ENCODE results near the gene FAM110C.
"Not testable (repeated sequence)": the region's sequence is repeated elsewhere in the genome, so short reads cannot be mapped to it uniquely, and the experiment has no call there.

Gene FAM110C

GRCh38 chr2:46471-47345 is at the start of gene FAM110C:
Gene FAM110C (minus strand): TSS chr2:46505. CDS start chr2:46385, 120 bp downstream.
- no peak for DNase-seq

- no peak for DNase-seq
Observed at GRCh38 chr2:92326-92725, 46.0 kb upstream of the FAM110C start.

GRCh38 chr2:90645-91312 is 44.5 kb upstream of the FAM110C start:
- no peak for DNase-seq

DNA sequence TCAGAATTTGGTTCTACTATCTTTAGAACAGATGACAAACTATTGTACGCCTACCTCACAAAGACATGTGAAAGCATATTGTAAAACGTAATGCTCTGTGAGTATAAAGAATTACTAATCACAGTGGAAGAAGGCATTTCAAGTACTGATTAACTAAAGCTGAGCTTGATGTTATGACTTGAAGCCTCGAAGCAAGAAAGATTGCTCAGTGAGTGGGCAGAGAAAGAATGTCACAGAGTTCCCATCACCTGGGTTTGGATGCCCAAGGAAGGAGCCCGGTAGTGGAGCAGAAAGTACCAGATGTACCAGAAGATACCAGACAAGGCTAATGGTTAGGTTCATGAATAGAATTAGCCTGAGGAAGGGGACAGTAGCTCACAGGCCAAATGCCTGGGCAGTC is 39.5 kb upstream of the FAM110C start:
- DNase-seq: no peak

- DNase-seq: no peak
Observed at GRCh38 chr2:84121-84520, 37.8 kb upstream of the FAM110C start.

- no peak for DNase-seq
Observed at GRCh38 chr2:80971-81736, 34.8 kb upstream of the FAM110C start.

- no peak for DNase-seq
Observed at GRCh38 chr2:80378-80777, 34.1 kb upstream of the FAM110C start.

DNA sequence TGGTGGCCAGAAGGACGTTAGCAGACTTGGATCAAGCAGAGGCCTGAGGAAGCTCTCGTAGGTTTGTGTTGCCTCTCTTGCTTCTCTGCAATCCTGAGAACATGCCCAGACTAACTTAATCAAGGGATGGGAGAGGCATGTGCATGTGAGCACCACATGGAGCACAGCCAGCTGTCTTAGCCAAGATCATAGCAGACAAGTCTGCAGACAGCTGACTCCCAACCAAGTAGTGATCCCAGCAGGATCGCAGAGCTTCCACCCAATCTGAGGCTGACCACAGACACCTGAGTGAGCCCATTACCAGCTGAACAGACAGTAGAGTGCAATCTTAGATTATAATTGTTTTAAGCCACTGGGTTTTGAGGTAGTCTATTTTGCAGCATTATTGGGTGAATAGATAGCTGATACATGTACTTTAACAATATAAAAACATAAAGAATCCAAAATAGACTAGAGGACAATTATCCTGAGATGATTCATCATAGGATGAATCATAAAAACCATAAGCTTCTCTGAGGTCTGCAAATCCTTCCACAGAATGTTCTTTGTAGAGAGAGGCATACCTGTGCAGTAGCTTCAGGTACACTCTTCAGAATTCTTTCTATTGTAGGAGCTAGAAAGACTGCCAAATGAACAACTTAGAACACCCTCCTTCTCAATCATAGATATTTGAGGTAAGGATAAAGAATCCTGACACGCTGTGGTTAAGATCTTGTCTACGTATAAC is 25.2 kb upstream of the FAM110C start:
- no peak for DNase-seq

- DNase-seq: no peak
Observed at GRCh38 chr2:69366-70344, 23.4 kb upstream of the FAM110C start.

DNA sequence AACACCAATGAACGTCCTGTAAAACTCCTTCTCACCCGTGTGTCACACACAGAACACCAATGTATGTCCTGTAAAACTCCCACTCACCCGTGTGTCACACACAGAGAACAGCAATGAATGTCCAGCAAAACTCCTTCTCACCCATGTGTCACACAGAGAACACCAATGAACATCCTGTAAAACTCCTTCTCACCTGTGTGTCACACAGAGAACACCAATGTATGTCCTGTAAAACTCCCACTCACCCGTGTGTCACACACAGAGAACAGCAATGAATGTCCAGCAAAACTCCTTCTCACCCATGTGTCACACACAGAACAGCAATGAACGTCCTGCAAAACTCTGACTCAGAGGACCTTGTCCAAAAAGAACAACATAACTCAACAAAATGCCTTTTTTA is 22.3 kb upstream of the FAM110C start:
- not testable (repeated sequence) for DNase-seq

DNA sequence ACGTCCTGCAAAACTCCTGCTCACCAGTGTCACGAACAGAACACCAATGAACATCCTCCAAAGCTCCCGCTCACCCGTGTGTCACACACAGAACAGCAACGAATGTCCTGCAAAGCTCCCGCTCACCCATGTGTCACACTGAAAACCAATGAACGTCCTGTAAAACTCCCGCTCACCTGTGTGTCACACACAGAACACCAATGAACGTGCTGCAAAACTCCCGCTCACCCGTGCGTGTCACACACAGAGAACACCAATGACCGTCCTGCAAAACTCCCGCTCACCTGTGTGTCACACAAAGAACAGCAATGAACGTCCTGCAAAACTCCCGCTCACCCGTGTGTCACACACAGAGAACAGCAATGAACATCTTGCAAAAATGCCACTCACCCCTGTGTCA is 20.5 kb upstream of the FAM110C start:
- no peak for DNase-seq

DNA sequence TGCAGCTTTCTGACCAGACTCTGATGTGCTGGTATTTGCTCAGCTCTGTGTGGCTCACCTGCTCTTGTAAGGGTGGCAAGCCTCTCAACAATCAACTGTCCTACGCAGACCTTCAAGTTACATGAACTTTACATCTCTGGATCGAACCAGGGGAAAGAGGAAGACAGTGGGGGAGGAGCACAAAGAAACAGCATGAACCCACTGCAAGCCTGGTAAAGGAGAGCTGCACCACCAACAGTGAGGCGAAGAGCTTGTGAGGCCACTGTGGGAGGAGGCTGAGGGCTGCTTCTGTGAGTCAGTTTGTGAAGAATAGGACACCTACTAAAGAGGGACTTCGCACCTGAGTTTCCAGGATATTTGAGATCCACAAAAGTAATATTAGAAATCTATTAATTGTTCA is 18.8 kb upstream of the FAM110C start:
- DNase-seq: no peak

GRCh38 chr2:55587-56448 is 9.5 kb upstream of the FAM110C start:
- no peak for DNase-seq

DNA sequence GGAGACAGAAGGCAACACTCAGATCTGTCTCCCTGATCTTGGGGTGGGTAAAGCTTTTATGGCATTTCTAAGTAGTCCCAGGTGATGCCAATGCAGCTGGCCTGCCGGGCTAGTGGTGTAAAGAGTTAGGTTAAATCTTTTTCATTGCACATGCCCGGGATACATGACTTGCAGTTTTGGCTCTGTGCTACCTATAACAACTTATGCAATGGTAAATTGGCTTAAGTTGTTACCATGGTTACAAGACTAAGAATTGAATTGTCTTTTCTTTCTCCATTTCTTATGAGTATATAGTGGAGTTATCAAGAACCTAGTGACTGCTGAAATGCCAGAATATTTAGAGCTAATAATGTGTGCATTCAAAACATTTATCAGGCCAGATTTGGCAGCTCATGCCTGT is 5.3 kb upstream of the FAM110C start:
- DNase-seq: no peak

- no peak for DNase-seq
Observed at GRCh38 chr2:47737-48136, 1.4 kb upstream of the FAM110C start.

DNA sequence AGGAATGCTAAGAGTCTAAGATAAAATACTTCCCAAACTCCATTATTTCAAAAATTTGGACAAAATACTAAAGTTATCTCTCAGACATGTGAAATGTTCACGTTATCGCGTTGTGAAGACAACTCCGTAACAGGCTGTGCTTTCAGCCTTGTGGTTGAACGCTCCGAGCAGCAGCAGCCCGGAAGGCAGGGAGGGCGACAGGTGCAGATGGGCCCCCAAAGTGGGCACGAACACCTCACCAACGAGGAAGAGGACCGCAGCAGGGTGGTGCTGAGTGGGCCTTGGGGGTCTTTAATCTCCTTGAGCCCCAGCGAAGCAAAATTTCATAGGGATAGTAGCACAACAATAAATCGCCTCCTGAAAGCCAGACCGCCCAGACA is 1.0 kb upstream of the FAM110C start:
- no peak for DNase-seq

GRCh38 chr2:46131-46470 is 204 bp downstream of the FAM110C start:
- no peak for DNase-seq

DNA sequence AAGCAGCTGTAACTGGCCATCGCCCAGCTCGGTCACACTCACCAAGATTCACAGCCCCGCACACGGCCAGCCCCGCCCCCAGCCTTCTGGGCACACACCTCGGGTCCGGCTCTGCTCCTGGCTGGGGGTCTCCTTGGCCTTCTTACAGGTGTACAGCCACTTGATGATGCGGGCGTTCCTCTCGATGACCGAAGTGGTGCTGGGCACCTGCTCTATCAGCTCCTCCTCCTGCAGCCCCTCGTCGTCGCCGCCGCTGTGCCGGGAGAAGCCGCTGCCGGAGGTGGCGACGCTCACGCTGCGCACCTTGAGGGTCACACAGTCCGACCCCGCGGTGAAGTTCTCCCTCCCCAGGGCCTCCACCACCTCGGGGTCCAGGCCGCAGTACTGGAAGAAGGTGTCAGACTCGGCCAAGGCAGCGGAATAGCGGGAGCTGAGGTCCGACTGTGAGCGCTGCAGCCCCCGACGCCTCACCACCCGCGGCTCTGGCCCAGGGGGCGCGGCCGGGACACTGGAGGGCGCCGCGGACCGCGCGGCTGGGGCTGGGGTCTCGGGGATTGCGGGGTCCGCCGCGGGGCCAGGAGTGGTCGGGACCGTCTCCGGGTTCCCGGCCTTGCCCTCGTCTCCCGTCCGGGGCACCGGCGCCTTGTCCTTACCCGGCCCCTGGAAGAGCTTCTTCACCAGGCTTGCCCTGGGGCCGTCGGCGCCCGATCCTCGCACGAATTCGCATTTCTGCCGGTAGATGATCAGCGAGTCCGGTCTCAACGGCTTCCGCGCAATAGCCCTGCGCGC is 769 bp downstream of the FAM110C start:
- no peak for DNase-seq

DNA sequence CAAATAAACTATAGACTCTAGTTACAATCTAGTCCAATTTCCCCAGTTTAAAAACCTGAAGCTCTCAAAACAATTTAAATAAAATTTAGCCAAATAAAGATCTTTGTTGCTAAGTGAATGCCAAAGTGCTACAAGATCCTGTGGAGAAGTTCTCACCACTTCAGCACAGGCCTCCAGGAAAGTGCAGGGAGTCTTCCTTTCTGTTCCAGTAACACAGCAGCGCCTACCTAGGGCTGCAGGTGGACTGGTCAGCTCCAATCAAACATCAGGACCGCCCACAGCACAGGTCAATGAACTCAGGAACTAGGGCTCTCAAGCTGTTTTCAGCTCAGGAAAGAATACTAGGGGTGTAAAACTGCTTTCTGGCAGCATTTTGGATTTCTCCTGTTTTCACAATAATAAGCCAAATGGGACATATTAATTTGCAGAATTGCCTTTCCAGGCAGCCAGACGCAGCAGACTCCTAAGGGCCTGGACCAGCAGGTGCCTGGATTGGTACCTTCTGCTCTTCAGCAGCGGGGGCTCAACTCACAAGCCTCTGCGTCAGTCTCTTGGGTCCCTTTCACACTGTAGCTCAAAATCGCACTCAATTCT is 1.5 kb downstream of the FAM110C start:
- no peak for DNase-seq

DNA sequence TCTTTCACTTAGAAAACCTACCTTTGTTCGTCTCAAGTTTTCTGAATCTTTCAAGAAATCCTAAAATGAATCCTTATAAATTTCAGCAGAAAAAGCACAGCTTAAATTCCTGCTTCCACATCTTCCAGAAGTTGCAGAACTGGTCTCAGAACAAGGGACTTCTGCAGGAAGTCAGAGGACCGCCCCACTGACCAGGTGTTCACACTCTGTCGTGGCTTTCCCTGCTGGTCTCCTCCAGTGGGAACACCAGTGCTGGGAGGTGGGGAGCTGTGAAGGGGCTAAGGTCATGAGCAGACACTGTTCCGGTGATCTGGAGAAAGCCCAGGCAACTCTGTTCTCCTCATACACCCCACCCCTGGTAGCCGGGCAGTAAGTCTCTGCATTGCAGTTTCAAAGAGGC is 3.5 kb downstream of the FAM110C start:
- no peak for DNase-seq

Measured in NCI-H524 treated with DMSO at 0.1 percent for 48 hours (cell line).